Measurements from ENCODE around the gene TTYH2.
"Not testable (repeated sequence)": the region's sequence is repeated elsewhere in the genome, so short reads cannot be mapped to it uniquely, and the experiment has no call there.

The TTYH2 gene, protein sequence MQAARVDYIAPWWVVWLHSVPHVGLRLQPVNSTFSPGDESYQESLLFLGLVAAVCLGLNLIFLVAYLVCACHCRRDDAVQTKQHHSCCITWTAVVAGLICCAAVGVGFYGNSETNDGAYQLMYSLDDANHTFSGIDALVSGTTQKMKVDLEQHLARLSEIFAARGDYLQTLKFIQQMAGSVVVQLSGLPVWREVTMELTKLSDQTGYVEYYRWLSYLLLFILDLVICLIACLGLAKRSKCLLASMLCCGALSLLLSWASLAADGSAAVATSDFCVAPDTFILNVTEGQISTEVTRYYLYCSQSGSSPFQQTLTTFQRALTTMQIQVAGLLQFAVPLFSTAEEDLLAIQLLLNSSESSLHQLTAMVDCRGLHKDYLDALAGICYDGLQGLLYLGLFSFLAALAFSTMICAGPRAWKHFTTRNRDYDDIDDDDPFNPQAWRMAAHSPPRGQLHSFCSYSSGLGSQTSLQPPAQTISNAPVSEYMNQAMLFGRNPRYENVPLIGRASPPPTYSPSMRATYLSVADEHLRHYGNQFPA

DNA sequence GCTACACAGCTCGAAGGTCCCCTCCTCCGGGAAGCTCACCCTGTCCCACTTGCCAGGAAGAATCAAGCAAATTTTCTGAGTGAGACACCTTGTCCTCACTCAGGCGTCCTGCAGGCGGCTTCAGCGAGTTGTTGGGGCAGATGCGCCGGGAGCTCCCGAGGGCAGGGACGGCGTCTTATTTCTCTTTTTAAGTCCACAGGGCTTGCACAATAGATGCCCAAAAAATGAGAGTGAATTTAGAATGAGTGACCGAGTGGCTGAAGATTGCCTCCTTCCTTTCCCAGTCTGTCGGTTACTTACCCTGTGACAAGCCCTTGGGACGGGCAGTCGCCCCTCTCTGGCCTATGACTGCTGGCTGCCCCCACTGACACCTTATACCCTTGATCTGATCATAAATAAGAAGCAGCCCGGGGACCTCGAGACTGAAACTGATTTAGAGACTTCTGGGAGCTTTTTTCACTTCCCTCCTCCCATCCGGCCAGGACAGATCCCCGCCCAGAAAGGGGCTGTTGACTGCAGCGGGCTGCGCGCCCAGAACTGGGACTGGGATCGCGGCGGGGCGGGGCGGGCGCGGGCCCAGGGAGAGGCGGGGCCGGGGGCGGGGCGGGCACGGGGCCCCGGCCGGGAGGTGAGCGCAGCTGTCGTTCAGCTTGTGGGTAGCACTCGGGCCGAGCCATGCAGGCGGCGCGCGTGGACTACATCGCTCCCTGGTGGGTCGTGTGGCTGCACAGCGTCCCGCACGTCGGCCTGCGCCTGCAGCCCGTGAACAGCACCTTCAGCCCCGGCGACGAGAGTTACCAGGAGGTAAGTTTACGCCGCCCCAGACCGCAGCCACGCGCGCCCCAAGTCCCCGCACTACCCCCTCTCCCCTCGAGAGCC is at the start of gene TTYH2:
TSS of gene TTYH2 (plus strand) at position 659 of the 879 bp plus-strand sequence. CDS start at position 676, 17 bp downstream.
- DNase-seq: peak; percentile 82

DNA sequence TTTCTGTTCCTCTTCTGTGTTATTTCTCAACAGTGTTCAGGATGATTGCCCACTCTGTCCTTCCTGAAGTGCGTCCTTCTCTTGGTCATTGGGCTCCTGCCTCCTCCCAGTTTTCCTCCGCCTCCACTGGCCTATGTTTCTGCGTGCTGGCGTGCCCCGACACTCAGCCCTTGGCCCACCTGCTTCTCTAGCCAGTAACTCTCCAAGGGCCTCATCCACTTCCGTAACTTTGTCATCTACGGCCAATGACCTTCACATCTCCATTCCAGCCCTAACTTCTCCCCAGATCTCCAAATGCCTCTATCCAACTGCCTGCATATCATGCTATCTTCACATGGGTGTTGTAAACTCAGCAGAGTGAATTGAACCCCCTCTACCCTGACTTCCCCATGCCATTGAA is 49.5 kb upstream of the TTYH2 start:
- no peak for DNase-seq

GRCh38 chr17:74164446-74165045 is 48.8 kb upstream of the TTYH2 start:
- DNase-seq: no peak

GRCh38 chr17:74165797-74166365 is 47.5 kb upstream of the TTYH2 start:
- DNase-seq: no peak

GRCh38 chr17:74170924-74171323 is 42.4 kb upstream of the TTYH2 start:
- no peak for DNase-seq

DNA sequence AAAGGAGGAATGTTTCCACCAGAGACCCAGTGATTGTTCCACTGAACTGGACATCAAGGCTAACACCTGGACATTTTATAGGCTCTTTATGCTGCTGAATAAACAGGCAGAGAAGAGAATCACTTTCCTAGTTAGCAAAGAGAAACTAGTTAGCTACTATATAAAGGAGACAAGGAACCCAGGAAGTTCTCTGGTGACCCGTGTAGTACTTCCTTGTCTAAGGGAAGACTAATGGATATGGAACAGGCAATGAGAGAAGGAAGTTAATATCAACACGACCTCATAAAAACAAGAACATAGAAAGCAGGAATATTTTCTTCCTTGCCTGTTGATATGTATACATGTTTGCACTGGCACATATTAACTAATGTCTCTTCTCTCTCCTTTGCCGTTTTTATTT is 40.7 kb upstream of the TTYH2 start:
- no peak for DNase-seq

- DNase-seq: peak; percentile 24
These were observed 36.8 kb upstream of the TTYH2 start for GRCh38 chr17:74176546-74177001.

DNA sequence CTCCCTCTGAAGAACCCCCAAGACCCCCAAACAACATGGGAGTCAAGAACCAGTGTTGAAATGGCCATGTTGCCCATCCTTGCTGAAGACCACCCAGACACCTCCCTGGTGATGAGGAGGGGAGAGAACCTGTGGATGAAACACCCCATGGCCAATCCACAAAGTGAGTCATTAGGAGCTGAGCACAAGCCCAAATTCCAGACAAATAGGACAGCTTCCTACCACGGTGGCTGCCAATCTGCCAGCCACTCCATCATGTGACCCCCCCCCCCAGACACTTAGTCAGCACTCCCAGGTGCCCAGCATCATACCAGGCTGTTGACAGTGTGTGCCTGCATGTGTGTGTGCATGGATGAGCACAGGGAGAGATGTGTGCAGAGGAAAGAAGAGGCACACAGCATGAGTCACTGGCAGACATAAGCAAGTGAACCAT is 36.3 kb upstream of the TTYH2 start:
- no peak for DNase-seq

DNA sequence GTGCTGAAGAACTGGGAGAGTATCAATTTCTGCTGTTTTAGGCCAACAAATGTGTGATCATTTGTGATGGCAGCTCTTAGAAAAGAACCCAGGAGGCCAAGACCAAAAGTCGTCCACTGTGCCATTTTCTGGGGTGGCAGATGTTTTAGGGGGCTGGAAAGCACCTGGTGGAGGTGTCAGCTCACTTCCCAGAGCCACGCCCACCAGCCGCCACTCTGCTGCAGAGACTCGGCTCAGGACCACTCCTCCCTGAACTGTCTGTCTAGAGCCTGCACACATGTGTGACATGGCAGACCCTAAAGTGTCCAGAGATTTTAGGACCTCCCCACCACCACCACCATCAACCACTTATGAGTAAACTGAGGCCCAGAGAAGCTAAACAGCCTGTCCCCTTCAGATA is 33.8 kb upstream of the TTYH2 start:
- DNase-seq: no peak

DNA sequence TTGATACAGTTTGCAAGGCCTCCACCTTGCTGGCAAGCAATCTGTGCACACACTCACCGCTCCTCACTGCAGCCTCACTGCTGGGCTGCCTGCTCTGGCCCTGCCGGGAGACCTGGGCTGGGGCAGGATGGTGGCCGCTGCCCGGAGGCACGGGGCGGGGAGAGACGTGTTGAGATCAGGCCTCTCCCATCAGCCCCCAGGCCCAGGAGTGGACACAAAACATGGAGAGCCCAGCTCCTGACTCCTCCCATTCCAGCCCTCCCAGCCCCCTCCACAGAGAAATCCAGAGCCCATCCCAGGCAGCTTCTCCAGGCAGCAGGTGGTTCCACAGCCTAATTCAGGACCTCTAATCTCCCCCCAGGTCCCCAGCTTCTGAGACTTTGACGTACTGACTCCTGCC is 33.0 kb upstream of the TTYH2 start:
- no peak for DNase-seq

DNA sequence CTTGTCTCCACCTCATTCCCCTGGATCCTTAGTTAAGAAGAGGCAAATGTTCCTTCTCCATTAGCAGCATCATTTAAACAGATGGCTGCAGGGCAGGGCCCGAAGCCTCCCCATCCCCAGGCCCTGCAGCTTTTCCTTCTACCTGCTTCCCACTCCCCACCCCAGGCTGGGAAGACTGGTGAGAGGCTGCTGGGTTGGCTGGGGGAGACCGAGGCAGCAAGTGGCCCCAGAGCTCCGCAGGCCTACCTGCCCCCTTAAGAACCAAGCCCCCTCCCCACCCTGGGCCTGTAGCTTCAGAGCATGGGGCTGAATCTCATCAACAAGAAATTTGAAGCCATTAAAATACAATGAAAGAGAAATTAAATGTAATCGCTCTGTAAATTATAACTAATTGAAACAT is 32.0 kb upstream of the TTYH2 start:
- DNase-seq: no peak

DNA sequence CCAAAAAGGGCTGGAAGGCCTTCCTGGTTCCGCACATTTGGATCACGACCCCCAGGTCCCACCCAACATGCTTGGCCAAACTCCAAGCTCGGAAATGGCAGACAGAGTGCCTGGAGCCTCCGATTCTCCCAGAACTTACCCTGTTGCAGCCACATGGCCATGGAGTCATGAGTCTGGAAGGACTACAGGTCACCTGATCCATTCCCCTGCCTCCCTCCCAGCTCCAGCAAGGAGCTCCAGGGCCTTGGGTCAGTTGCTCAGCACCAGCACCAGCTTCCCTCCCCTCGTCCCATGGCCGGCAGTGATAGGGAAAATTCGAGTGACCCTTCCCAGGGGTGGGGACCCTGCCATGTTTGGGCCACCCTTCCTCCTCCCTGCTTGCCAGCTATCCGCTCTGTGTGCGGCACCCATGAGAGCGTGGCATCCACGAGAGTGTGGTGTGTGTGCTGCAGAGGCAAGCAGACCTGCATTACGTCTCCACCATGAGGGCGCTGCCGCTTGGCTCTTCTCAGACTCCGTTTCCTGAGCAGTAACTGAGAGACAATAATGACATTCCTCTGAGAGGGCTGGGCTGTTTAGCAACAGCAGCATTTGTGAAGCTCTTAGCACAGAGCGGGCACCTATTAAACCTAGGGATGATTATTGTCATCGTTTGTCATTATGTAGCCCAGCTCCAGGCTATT is 31.2 kb upstream of the TTYH2 start:
- no peak for DNase-seq

DNA sequence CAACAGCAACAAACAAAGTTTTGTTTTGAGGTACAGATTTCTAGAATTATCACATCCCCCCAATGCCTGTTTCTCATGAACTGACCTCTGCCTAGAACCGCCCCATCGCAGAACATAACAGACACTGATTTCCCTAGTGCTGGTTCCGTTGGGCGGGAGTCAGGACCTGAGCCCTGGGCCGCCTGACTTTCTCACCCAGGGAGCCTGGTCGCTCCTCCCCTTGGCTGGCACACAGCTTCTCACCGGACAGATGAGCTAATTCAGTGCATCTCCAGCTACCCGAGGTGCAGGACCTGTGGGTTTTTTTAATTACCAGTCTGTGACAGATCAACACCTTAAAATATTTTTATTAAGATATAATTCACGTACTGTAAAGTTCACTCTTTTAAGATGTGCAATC is 30.0 kb upstream of the TTYH2 start:
- DNase-seq: no peak

DNA sequence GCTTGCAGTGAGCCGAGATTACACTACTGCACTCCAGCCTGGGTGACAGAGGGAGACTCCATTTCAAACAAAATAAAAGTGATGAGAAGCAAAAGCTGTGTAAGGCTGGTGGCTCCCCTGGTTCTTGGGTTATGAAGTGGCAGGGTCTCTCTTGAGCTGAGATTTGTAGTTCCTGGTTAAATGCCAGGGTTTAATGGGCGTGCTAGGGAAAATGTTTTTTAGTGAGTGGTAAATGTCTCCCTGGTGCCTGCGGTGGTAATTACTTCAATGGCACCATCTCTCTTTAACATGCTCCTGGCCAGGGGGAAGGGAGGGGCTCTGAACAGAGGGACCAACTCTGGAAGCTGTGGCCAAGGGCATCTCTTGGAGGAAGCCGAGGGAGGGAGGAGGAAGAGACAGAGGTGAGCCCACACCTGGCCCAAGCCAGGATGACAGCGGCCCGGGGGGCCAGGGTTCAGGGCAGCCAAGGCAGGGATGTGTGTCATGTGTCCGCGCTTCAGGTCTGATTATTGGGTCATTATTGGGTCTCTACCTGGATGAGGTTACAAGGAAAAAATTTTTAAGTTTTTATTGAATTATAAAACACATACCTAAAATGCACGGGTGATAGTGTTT is 27.7 kb upstream of the TTYH2 start:
- DNase-seq: no peak

DNA sequence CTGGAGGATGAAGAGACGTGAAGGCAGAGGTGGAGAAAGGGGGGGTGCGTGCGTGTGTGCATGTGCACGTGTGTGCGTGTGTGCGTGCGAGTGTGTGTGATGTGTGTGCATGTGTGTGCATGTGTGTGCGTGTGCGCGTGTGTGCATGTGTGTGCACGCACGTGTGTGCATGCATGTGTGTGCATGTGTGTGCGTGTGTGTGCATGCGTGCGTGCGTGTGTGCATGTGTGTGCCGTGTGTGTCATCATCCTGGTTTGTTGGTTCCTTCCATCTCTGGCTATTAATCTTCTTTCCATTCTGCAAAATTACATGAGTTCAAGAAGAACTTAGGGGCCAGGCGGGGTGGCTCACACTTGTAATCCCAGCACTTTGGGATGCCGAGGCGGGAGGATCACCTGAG is 26.9 kb upstream of the TTYH2 start:
- DNase-seq: no peak

DNA sequence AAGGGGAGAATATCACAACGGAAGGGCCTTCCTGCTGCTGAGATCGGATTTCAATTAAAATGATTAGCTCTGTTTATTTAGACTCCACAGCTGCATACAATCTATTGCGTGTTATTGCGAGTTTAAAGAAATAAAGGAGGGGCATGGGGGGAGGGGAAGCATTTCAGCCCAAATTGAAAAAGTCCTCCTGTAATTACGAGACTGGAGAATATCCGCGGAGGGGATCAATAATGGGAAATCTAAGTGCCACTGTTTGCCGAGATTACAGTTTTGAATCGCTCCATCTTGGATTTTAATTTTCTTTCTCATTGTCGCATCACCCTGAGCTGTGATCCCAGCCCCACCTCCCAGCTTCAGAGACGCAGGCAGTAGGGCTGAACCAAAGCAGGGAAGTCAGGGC is 25.6 kb upstream of the TTYH2 start:
- no peak for DNase-seq

- not testable (repeated sequence) for DNase-seq
These were observed 24.7 kb upstream of the TTYH2 start for GRCh38 chr17:74188687-74189086.

- DNase-seq: peak; percentile 60
These were observed 23.2 kb upstream of the TTYH2 start for GRCh38 chr17:74190154-74190553.

- no peak for DNase-seq
These were observed 22.5 kb upstream of the TTYH2 start for GRCh38 chr17:74190807-74191406.

- DNase-seq: peak; percentile 82
These were observed 20.2 kb upstream of the TTYH2 start for GRCh38 chr17:74192950-74193781.
